NCI-H460 (cell line): Measurements from ENCODE around the gene GABPB2. TPM values are rescaled to one million over a fixed set of nuclear protein-coding genes. Genes with fewer than 3 reads are reported as not detected.

Source experiments
- DNase-seq: peaks from one replicate; pipeline ENCODE4 v3.0.0-alpha.2; 2016; ENCODE audit warnings: low read depth; ENCODE audit errors: extremely low read depth
- total RNA-seq: library from RNA; depleted of rRNA; stranded (reverse); fragments of >200 nt; shearing (Covaris generic); gene quantifications from 2 replicates; pipeline ENCODE4 v1.2.3, GENCODE V29; 2014

The GABPB2 gene
- total RNA-seq, 1 experiment from 2014 or later, result 18.2 TPM

DNA sequence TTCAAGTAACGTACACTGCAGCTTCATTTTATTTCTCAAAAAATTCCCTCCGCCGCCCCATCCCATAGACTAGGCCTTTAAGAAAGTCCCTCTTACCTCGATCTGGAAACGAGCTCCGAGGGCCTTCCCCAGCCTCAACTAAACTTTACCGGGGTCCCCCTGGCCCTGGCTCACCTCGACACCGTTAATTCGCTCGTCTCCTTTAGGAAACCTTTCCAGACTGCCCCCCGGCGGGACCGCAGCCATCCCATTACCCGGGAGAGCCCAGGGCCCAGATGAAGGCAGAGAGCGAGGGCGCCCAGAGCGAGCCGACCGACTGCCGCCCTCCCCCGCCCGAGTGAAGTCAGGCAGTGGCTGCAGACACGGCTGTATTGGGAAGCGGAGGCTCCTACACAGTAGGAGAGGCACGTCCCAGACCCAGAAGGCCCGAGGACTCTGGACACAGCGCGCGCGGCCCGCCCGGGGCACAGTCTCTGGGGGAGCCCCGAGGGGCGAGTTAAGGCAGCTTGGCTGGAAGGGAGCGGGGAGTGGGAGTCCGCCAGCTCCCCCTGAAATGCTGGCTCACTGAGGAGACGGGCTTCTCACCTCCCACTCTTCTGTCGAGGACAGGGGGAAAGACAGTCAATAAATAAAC is 61.3 kb downstream of the GABPB2 start:
- DNase-seq, result no peak

DNA sequence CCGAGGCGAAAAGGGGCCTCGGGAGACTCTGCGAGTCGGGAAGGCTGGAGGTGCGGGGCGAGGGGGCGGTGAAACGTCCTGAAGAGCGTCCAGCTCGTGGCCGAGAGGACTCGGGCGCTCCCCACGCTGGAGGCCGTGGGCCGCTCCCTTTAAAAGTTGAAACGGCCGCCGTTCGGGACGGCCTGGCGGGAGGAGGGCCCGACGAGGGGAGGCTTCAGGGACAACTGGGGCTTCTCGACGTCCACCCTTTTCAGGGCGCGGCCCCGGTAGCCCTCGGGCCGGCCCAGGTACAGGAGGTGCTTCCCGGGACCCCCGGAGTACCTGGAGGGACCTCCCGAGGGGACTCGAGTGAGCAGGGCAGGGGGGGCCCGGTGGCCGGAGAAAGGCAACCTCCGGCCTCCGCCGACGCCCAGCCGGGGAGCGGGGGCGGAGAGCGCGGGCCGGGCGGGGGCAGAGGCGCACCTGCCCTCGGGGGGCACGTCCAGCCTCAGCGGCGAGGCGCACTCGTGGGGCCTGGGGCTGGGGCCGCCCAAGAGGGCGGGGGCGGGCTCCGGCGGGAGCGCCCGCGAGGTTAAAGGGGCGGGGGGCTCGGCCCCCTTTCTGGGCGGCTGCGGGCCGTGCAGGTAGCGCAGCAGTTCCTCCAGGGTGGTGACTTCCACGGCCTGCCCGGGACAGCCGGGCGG is 61.9 kb downstream of the GABPB2 start:
- no peak for DNase-seq

DNA sequence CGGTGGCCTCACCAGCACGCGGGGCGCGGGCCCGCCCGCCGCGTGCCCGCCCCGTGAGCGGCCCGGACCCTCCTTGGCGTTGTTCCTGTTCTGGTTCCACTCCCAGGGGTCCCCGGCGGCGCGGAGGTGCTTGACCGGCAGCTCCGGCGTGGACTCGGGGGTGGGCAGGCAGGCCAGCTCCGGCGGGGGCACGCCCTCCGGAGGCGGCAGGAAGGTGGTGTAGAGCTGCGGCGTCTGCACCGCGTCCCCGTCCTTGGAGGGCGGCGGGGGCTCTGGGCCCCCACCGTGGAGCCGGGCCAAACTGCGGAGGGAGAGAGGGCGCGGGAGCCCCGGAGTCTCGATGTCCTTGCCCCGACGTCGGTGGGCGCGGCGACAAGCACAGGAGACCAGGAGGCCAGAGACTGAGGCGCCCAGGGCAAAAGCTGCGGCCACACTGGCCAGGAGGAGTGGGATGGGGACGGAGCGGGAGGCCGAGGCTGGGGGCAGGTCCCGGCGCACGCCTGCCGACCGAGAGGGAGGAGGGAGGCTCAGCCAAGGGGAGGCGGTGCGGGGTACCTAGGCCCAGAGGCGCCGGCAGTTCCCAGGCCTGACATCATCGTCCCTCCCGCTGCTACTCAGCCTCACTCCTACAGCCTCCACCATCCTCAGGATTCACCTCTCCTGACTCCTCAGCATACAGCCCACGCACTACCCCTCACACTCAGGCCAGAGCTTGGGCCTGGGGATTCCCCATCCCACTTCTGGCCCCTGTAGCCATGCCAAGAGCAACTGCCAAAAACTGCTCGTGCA is 62.7 kb downstream of the GABPB2 start:
- DNase-seq, result no peak

GRCh38 chr1:151134396-151134795 is 63.8 kb downstream of the GABPB2 start:
- DNase-seq, result no peak

- DNase-seq, result no peak
These were observed 64.4 kb downstream of the GABPB2 start for GRCh38 chr1:151134991-151135390.

- DNase-seq, result no peak
These were observed 65.1 kb downstream of the GABPB2 start for GRCh38 chr1:151135433-151136385.

GRCh38 chr1:151137789-151138188 is 67.2 kb downstream of the GABPB2 start:
- no peak for DNase-seq

GRCh38 chr1:151142411-151143056 is 72.0 kb downstream of the GABPB2 start:
- no peak for DNase-seq

DNA sequence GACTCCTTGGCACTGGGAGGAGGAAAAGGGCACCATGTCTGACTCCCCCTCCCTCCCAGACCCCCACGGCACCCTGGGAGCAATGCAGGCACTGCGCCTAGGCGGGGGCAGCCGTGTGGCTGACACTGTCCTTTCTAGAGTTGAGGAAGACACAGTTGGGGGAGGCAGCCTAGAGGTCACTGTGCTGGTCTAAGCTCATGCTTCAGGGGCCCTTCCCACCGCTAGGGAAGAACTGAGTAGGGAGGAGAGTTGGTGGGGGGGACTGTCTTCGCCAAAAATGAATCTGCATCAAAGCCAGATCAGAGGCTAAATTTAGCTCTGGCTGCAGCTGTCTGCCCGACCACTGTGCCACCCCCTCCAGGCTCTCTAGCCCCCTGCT is 72.5 kb downstream of the GABPB2 start:
- no peak for DNase-seq

- no peak for DNase-seq
These were observed 73.4 kb downstream of the GABPB2 start for GRCh38 chr1:151143986-151144385.

GRCh38 chr1:151144474-151145303 is 74.1 kb downstream of the GABPB2 start:
- DNase-seq, result no peak

DNA sequence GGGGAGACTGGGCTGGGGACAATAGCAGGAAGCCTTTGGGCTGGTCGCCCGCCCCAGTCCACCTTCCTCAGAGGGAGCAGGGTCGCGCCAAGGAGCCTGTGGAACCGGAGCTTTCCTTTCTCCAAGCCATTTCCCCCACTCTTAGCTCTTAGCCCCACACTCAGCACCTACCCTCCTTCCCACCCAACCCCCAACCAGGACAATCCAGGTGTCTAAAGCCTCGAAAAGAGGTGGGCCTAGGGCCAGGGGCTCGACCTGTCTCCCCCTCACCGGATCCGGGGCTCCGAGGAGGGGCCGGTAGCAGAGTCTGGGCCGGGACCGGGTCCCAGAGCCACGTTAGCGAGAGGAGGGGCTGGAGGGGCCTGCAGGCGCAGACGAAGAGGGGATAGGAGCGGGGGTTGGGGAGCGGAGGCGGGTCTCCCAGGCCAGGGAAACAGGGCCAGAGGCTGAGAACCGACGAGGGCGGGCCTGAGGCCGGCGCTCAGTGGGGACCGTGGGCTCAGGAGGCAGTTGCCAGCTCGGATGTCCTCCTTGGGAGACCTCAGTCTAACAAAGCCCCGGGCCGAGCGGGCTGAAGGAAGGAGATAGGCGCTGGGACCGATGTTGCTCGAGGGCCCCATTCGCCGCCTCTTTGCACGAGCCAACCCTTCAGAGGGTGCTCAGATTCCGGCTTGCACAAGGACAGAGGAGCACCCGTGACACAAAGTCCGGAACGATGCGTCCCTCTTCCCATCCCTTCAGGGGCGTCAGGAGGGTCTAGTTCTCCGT is 74.9 kb downstream of the GABPB2 start:
- no peak for DNase-seq

DNA sequence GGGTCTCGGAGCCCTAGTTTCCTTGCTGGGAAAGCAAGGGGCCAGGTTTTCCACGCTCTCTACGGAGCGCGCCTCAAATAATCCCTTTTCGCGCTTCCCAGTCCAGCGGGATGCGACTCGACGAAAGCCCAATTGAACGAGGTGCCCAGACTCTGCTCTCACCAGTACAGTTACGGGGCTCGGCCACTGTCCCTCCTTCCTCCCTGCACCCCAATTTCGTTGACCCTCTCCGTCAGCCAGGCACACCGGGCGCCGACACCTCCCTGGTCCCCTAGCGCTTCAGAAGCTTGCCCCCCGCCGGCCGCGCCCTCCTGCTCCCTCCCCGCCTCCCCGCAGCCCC is 75.5 kb downstream of the GABPB2 start:
- DNase-seq, result no peak

DNA sequence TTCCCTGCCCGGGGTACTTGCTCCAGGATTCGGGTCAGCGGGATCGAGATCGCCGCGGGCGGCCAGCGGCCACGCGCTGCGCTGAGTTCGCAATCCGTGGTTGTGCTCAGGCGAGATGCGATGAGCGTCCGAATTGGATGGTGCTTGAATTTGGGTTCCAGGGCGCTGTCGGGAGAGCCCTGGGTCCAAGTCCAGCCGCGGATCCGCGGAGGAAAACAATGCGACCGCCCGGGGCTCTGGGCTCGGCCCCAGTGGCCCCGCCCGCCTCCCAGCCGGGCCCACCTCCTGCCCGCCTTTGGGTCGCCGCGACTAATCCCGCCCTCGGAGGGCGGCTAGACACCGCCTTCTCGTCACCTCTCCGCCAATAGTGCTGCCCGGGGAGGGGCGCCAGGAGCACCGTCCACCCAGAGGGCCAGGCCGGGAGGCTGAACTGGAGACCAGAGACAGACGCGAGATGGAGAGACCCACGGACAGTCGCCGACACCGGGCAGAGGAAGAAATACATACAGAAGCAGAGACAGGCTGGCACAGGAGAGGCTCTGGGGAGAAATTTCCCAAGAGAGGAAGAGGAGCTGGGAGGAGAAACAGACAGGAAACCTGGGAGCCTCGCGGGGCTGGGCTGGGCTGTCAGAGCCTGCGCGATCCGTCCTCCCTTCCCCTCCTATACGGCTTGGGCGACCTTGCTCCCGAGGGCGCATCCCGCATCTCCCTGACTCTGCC is 76.0 kb downstream of the GABPB2 start, which contains the start of gene SEMA6C:
Gene SEMA6C, minus strand, starts transcription at position 220 of the 720 bp plus-strand sequence. CDS start 4,010 bp downstream, outside the sequence.
- peak; percentile 91 for DNase-seq

- DNase-seq, result no peak
These were observed 76.6 kb downstream of the GABPB2 start for GRCh38 chr1:151147132-151147503.

GRCh38 chr1:151147665-151148064 is 77.1 kb downstream of the GABPB2 start:
- no peak for DNase-seq

DNA sequence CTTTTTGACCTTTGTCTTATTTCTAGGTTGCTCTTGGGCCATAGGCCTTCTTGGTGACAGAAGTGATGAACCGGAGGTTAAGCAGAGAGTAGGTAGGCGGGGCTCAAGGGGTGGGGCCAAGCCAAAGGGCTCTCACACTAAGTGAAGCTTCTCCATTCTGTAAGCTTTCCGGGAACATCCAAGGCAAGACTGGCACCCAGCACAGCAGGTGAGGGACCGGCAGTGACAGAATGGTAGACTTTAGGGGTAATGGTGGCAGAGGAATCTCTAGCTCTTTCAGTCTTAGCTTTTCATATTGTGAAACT is 85.9 kb downstream of the GABPB2 start, which contains the start of gene TNFAIP8L2:
Gene TNFAIP8L2, plus strand, starts transcription at position 135 of the 305 bp plus-strand sequence. CDS start 2,049 bp downstream, outside the sequence.
- no peak for DNase-seq

GRCh38 chr1:151157067-151157531 is 86.5 kb downstream of the GABPB2 start:
- no peak for DNase-seq
